Natural killer cell (primary cell): ENCODE measurements around the gene TXNDC17. TPM values are rescaled to one million over a fixed set of nuclear protein-coding genes. Genes with fewer than 3 reads are reported as not detected.

ENCODE experiments used
- ATAC-seq, 3 donors: fragments of 150-1000 bp in 2 of 3; fragments of 200-7000 bp in 1 of 3; cut with Tn5 transposase; 1 replicate in 1 of 3; 2 replicates in 2 of 3; pipeline ENCODE4 v1.10.0; 2021; ENCODE audit warnings: mild to moderate bottlenecking in 2 of 3, moderate library complexity in 2 of 3
- DNase-seq, 2 donors: peaks; one replicate each; pipeline versions ENCODE4 v3.0.0 to v3.0.0-alpha.2; 2013 to 2021; ENCODE audit warnings: mixed read lengths in 1 of 2
- H3K27ac ChIP-seq: one replicate; pipeline ENCODE4 v1.5.1; 2013; ENCODE audit warnings: mild to moderate bottlenecking, low read length
- H3K27me3 ChIP-seq: one replicate; pipeline ENCODE4 v1.6.1; 2013; ENCODE audit warnings: low read length; ENCODE audit not compliant: control insufficient read depth, insufficient read depth
- H3K36me3 ChIP-seq: one replicate; pipeline ENCODE4 v1.6.1; 2013; ENCODE audit warnings: low read length; ENCODE audit not compliant: control insufficient read depth, insufficient read depth
- H3K4me1 ChIP-seq: one replicate; pipeline ENCODE4 v1.6.1; 2013; ENCODE audit warnings: low read length; ENCODE audit not compliant: control insufficient read depth, insufficient read depth
- H3K4me3 ChIP-seq: one replicate; pipeline ENCODE4 v1.5.1; 2013; ENCODE audit warnings: low read length
- H3K9me3 ChIP-seq: one replicate; pipeline ENCODE4 v1.6.1; 2013; ENCODE audit warnings: low read length; ENCODE audit not compliant: control insufficient read depth, insufficient read depth
- H3K27ac Mint-ChIP-seq, 2 donors: one replicate each; pipeline ENCODE4 v1.8.0; 2022; ENCODE audit warnings: mild to moderate bottlenecking in 2 of 2, mixed read lengths in 2 of 2, moderate library complexity in 1 of 2
- H3K27me3 Mint-ChIP-seq, 2 donors: one replicate each; pipeline ENCODE4 v1.8.0; 2022; ENCODE audit warnings: low read depth in 2 of 2, mixed read lengths in 2 of 2
- H3K36me3 Mint-ChIP-seq: one replicate; pipeline ENCODE4 v1.8.0; 2022; ENCODE audit warnings: mixed read lengths
- H3K4me1 Mint-ChIP-seq, 2 donors: one replicate each; pipeline ENCODE4 v1.8.0; 2022; ENCODE audit warnings: mixed read lengths in 2 of 2
- H3K4me3 Mint-ChIP-seq: one replicate; pipeline ENCODE4 v1.8.0; 2022; ENCODE audit warnings: mild to moderate bottlenecking, moderate library complexity, mixed read lengths
- H3K9me3 Mint-ChIP-seq, 2 donors: one replicate each; pipeline ENCODE4 v1.8.0; 2022; ENCODE audit warnings: mixed read lengths in 2 of 2
- WGBS: methylation state at CpG from one replicate; pipeline ENCODE4 v1.1.7; 2013; ENCODE audit warnings: missing lambda C conversion rate; ENCODE audit not compliant: insufficient coverage; 5-methylcytosine and 5-hydroxymethylcytosine counted together
- intact Hi-C: fragments of 100-400 bp; cut with micrococcal nuclease; formaldehyde crosslinking; loops from one replicate; pipeline ENCODE4 v1.14.2; 2022
- total RNA-seq, 4 donors: library from RNA; stranded (reverse); fragments of 120-200 nt in 1 of 4; gene quantifications; one replicate each; pipeline versions ENCODE4 v1.2.3 to v1.2.4, GENCODE V29; 2013 to 2022
- TF ChIP-seq, protein P1 (sequence below): fragments of 200-600 bp; IDR thresholded peaks from one replicate; pipeline ENCODE4 v1.8.0; 2022; ENCODE audit warnings: antibody characterized with exemption

Gene TXNDC17
- total RNA-seq, 3 donors from 2014 or later (not counting 1 experiment from before 2014, with no cell fraction given) = 15.2 to 15.7 (median 15.4) TPM

DNA sequence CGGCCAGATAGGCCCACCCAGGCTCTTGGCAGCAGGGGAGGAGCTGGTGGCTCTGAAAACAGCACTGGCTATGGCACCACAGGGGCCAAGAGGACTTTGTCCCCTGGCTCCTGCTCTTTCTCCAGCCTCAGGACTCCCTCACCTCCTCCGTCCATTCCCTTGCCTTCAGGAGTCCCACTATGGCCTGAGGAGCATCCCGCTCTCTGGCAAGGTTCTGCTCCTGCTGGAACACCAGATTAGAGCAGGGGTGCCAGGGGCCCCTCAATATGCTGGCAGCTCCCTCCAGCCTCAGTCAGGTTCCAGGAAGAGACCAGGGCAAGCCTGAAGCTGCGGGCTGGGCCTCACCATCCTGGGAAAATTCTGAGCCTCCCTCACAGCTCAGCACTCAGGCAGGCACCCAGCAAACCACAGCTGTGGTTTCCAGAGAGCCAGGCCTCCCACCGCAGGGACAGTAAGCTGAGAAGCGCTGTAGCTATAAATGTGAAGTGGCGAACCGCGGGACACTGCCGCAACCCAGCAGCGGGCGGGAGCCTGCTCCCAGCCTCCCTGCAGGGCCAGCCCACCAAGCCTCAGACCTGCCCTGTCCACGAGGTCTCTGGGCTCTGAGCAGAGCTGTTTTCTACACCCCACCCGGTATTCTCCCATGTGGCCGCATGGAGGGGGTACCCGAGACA lies 36.4 kb downstream of the TXNDC17 start:
- TF ChIP-seq, protein P1, sequence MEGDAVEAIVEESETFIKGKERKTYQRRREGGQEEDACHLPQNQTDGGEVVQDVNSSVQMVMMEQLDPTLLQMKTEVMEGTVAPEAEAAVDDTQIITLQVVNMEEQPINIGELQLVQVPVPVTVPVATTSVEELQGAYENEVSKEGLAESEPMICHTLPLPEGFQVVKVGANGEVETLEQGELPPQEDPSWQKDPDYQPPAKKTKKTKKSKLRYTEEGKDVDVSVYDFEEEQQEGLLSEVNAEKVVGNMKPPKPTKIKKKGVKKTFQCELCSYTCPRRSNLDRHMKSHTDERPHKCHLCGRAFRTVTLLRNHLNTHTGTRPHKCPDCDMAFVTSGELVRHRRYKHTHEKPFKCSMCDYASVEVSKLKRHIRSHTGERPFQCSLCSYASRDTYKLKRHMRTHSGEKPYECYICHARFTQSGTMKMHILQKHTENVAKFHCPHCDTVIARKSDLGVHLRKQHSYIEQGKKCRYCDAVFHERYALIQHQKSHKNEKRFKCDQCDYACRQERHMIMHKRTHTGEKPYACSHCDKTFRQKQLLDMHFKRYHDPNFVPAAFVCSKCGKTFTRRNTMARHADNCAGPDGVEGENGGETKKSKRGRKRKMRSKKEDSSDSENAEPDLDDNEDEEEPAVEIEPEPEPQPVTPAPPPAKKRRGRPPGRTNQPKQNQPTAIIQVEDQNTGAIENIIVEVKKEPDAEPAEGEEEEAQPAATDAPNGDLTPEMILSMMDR = no peak
- DNase-seq = no peak
- H3K4me1 ChIP-seq = peaks cover 15% of the 10 kb centered on the region
- ATAC-seq = peak in 2 of 3 donors; percentile 15 to 75
- H3K9me3 ChIP-seq = no peaks in the 10 kb centered on the region
- no peaks in the 10 kb centered on the region for H3K36me3 Mint-ChIP-seq
- H3K27ac ChIP-seq = no peak overlapping the region
- H3K4me3 Mint-ChIP-seq = no peak overlapping the region
- H3K4me1 Mint-ChIP-seq = peaks cover 8 to 14% of the 10 kb centered on the region in 2 donors
- no peaks in the 10 kb centered on the region for H3K36me3 ChIP-seq
- peaks cover 12% of the 10 kb centered on the region for H3K27me3 ChIP-seq
- H3K27me3 Mint-ChIP-seq = peaks cover 38 to 57% of the 10 kb centered on the region in 2 donors
- 19% methylated on average over 16 of the region's 16 CpGs for WGBS
- H3K9me3 Mint-ChIP-seq = no peaks in the 10 kb centered on the region
- H3K27ac Mint-ChIP-seq = no peak overlapping the region
- intact Hi-C loops = no loop called here
- no peak overlapping the region for H3K4me3 ChIP-seq

DNA sequence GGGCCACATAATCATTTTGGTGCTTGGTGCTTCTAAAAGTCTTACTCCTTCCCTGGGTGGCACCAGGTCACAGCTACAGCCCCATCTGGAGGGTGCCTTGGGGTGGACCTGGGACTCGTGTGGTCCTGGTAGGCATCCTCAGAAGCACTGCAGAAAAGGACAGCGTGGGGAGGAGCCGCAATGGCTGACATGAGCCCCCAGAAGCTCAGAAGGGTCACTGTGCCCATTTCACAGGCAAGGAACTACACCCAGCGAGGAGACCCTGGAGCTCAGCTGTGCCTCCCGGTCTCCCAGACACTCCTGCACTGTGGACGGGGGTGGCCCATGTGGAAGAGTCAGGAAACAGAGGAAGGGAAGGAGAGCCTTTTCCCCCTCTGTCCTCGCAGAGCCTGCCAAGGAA lies 37.1 kb downstream of the TXNDC17 start:
- Mint-ChIP-seq H3K4me1 (peaks cover 8 to 14% of the 10 kb centered on the region in 2 donors), H3K4me3 (no peak overlapping the region), H3K27me3 (peaks cover 39 to 64% of the 10 kb centered on the region in 2 donors), H3K36me3 (no peaks in the 10 kb centered on the region), H3K9me3 (no peaks in the 10 kb centered on the region), H3K27ac (no peak overlapping the region)
- no peaks in the 10 kb centered on the region for H3K9me3 ChIP-seq
- no peak overlapping the region for H3K4me3 ChIP-seq
- no peaks in the 10 kb centered on the region for H3K36me3 ChIP-seq
- no peak overlapping the region for H3K27ac ChIP-seq
- WGBS = 89% methylated on average over 5 of the region's 7 CpGs
- intact Hi-C loops = no loop called here
- DNase-seq (no peak), ATAC-seq (no peak)
- H3K27me3 ChIP-seq = peaks cover 12% of the 10 kb centered on the region
- TF ChIP-seq, protein P1 = no peak
- peaks cover 15% of the 10 kb centered on the region for H3K4me1 ChIP-seq

DNA sequence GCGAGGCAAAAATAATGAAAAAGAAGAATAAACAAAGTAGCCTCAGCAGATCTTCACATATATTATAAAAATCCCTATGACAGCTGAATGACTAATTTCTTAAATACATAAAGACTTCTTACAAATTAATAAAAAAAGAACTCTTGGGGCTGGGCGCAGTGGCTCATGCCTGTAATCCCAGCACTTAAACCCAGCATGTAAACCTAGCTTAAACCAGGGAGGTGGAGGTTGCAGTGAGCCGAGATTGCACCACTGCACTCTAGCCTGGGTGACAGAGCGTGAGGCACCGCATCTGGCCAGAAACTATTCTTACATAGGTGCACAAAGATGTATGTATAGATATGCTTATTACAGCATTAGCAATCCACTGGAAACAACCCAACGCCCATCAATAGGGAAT lies 38.4 kb downstream of the TXNDC17 start:
- DNase-seq = no peak
- Histone ChIP-seq H3K27ac (no peak overlapping the region), H3K27me3 (peaks cover 12% of the 10 kb centered on the region), H3K9me3 (no peaks in the 10 kb centered on the region), H3K4me1 (peaks cover 15% of the 10 kb centered on the region), H3K4me3 (no peak overlapping the region), H3K36me3 (no peaks in the 10 kb centered on the region)
- Mint-ChIP-seq H3K9me3 (no peaks in the 10 kb centered on the region), H3K36me3 (no peaks in the 10 kb centered on the region), H3K27me3 (peaks cover 39 to 64% of the 10 kb centered on the region in 2 donors), H3K4me3 (no peak overlapping the region), H3K27ac (no peak overlapping the region), H3K4me1 (peaks cover 8 to 14% of the 10 kb centered on the region in 2 donors)
- WGBS = 91% methylated on average over 4 of the region's 6 CpGs
- TF ChIP-seq, protein P1 = no peak
- intact Hi-C loops = no loop called here
- no peak for ATAC-seq

DNA sequence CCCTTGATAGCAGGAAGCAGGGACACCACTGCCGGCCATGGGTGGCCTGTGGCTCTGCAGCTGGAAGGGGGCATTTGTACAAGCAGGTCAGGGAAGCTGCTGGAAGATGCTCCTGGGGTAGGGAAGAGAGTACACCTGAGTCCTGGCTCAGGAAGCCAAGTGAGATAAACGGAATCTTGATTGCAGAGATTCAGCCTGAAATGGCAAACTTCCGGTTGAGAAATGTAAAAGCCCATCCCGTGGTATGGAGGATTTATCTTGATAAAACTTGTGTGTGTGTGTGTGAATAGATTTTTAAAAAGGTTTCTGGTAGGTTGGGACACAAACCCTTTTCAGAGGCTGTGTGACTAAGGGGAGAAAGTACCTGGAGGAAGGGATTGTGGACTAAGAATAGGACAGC lies 40.3 kb downstream of the TXNDC17 start:
- peaks cover 40 to 65% of the 10 kb centered on the region in 2 donors for H3K27me3 Mint-ChIP-seq
- no peak overlapping the region for H3K27ac Mint-ChIP-seq
- H3K9me3 Mint-ChIP-seq = no peaks in the 10 kb centered on the region
- TF ChIP-seq, protein P1 = no peak
- Histone ChIP-seq H3K9me3 (no peaks in the 10 kb centered on the region), H3K36me3 (no peaks in the 10 kb centered on the region), H3K27me3 (peaks cover 12% of the 10 kb centered on the region), H3K4me3 (no peak overlapping the region), H3K27ac (no peak overlapping the region), H3K4me1 (peaks cover 15% of the 10 kb centered on the region)
- 83% methylated on average over 4 of the region's 4 CpGs for WGBS
- H3K4me3 Mint-ChIP-seq = no peak overlapping the region
- no peaks in the 10 kb centered on the region for H3K36me3 Mint-ChIP-seq
- ATAC-seq = no peak
- intact Hi-C loops = no loop called here
- peaks cover 8 to 14% of the 10 kb centered on the region in 2 donors for H3K4me1 Mint-ChIP-seq
- DNase-seq = no peak
